ENCODE data around the gene TMPRSS11F. TPM values are rescaled to one million over a fixed set of nuclear protein-coding genes. Genes with fewer than 3 reads are reported as not detected.

The TMPRSS11F gene
- total and polyA plus RNA-seq, 9 of the 15 experiments (the other 6 are each of a cell fraction or from before 2014, with no cell fraction given) = 0.03 to 0.36 (median 0.07) TPM; not detected in 2

DNA sequence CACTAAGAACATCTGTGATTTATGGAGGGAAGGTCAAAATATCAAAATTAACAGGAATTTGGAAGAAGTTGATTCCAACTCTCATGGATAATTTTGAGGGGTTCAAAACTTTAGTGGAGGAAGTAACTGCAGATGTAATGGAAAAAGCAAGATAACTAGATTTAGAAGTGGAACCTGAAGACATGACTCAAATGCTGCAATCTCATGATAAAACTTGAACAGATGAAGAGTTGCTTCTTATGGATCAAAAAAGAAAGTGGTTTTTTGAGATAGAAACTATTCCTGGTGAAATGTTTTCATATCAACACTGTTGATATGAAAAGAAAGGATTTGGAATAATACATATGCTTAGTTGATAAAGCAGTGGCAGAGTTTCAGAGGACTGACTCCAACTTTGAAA lies 9.7 kb downstream of the TMPRSS11F start (continued):
- no peak for TF ChIP-seq FOXM1 (IDR thresholded peaks at IDR 0.05; ENCODE audit: low read depth)
- no peak for TF ChIP-seq FOXM1 (CRISPR knock-in tag; IDR thresholded peaks at IDR 0.05; ENCODE audit: low read depth)
- no peak for TF ChIP-seq RBM14 (IDR thresholded peaks at IDR 0.05; ENCODE audit: borderline replicate concordance, insufficient read depth, low read depth, low read length)
- TF ChIP-seq RUNX1 (IDR thresholded peaks at IDR 0.05; ENCODE audit: low read depth) = no peak
- TF ChIP-seq ZNF644 (tag; IDR thresholded peaks at IDR 0.05; ENCODE audit: low read depth) = no peak
- no peak for TF ChIP-seq HDAC2 (IDR thresholded peaks at IDR 0.05)
- TF ChIP-seq ZNF224 (CRISPR knock-in tag; IDR thresholded peaks at IDR 0.05) = no peak
- no peak for TF ChIP-seq ZNF140 (CRISPR knock-in tag; IDR thresholded peaks at IDR 0.05)
- TF ChIP-seq TCF3 (CRISPR knock-in tag; IDR thresholded peaks at IDR 0.05) = peak; percentile 55; the same call in 1 of the 2 replicates
- TF ChIP-seq XRCC4 (IDR thresholded peaks at IDR 0.05; ENCODE audit: extremely low read depth, insufficient read depth, insufficient read length) = no peak
- TF ChIP-seq, protein P1, sequence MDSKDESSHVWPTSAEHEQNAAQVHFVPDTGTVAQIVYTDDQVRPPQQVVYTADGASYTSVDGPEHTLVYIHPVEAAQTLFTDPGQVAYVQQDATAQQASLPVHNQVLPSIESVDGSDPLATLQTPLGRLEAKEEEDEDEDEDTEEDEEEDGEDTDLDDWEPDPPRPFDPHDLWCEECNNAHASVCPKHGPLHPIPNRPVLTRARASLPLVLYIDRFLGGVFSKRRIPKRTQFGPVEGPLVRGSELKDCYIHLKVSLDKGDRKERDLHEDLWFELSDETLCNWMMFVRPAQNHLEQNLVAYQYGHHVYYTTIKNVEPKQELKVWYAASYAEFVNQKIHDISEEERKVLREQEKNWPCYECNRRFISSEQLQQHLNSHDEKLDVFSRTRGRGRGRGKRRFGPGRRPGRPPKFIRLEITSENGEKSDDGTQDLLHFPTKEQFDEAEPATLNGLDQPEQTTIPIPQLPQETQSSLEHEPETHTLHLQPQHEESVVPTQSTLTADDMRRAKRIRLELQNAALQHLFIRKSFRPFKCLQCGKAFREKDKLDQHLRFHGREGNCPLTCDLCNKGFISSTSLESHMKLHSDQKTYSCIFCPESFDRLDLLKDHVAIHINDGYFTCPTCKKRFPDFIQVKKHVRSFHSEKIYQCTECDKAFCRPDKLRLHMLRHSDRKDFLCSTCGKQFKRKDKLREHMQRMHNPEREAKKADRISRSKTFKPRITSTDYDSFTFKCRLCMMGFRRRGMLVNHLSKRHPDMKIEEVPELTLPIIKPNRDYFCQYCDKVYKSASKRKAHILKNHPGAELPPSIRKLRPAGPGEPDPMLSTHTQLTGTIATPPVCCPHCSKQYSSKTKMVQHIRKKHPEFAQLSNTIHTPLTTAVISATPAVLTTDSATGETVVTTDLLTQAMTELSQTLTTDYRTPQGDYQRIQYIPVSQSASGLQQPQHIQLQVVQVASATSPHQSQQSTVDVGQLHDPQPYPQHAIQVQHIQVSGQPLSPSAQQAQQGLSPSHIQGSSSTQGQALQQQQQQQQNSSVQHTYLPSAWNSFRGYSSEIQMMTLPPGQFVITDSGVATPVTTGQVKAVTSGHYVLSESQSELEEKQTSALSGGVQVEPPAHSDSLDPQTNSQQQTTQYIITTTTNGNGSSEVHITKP (IDR thresholded peaks at IDR 0.05; ENCODE audit: partially characterized antibody) = no peak
- no peak for TF ChIP-seq ETV5 (CRISPR knock-in tag; IDR thresholded peaks at IDR 0.05; ENCODE audit: low read depth)
- no peak for TF ChIP-seq DDX20 (tag; IDR thresholded peaks at IDR 0.05; ENCODE audit: low read depth)
- no peak for TF ChIP-seq PURB (CRISPR knock-in tag; IDR thresholded peaks at IDR 0.05; ENCODE audit: low read depth)
- TF ChIP-seq SP2 (IDR thresholded peaks at IDR 0.05; ENCODE audit: extremely low read depth, low read depth, low read length, poor library complexity, severe bottlenecking) = no peak
- TF ChIP-seq, protein P2, sequence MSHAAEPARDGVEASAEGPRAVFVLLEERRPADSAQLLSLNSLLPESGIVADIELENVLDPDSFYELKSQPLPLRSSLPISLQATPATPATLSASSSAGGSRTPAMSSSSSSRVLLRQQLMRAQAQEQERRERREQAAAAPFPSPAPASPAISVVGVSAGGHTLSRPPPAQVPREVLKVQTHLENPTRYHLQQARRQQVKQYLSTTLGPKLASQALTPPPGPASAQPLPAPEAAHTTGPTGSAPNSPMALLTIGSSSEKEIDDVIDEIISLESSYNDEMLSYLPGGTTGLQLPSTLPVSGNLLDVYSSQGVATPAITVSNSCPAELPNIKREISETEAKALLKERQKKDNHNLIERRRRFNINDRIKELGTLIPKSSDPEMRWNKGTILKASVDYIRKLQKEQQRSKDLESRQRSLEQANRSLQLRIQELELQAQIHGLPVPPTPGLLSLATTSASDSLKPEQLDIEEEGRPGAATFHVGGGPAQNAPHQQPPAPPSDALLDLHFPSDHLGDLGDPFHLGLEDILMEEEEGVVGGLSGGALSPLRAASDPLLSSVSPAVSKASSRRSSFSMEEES (CRISPR knock-in tag; IDR thresholded peaks at IDR 0.05) = no peak
- peak; percentile 52; the same call in 1 of the 2 replicates for TF ChIP-seq FOSL1 (tag; conservative IDR thresholded peaks at IDR 0.05)
- no peak for TF ChIP-seq ZNF79 (CRISPR knock-in tag; IDR thresholded peaks at IDR 0.05; ENCODE audit: low read depth)
- no peak for TF ChIP-seq FOXP1 (CRISPR knock-in tag; IDR thresholded peaks at IDR 0.05)
- no peak for TF ChIP-seq PHF21A (IDR thresholded peaks at IDR 0.05; ENCODE audit: borderline replicate concordance, low read depth)
- TF ChIP-seq ZNF785 (CRISPR knock-in tag; IDR thresholded peaks at IDR 0.05) = no peak
- no peak for TF ChIP-seq BRD9 (IDR thresholded peaks at IDR 0.05; ENCODE audit: low read depth, partially characterized antibody)
- TF ChIP-seq, protein P3, sequence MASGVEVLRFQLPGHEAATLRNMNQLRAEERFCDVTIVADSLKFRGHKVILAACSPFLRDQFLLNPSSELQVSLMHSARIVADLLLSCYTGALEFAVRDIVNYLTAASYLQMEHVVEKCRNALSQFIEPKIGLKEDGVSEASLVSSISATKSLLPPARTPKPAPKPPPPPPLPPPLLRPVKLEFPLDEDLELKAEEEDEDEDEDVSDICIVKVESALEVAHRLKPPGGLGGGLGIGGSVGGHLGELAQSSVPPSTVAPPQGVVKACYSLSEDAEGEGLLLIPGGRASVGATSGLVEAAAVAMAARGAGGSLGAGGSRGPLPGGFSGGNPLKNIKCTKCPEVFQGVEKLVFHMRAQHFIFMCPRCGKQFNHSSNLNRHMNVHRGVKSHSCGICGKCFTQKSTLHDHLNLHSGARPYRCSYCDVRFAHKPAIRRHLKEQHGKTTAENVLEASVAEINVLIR (CRISPR knock-in tag; IDR thresholded peaks at IDR 0.05) = no peak
- TF ChIP-seq HCFC1 (IDR thresholded peaks at IDR 0.05; ENCODE audit: low read depth, low read length) = no peak

Data from K562 (cell line).